Activated CD8-positive, alpha-beta memory T cell treated with anti-CD3 and anti-CD28 coated beads for 36 hours (primary cell): ENCODE data around the gene COL27A1. TPM values are rescaled to one million over a fixed set of nuclear protein-coding genes. Genes with fewer than 3 reads are reported as not detected.

Experiments used
- CTCF ChIA-PET: fragments of 350-600 bp; sonication (Branson Sonifier 250); formaldehyde crosslinking; loops from one replicate; lab custom pipeline; 2021; ENCODE audit warnings: antibody characterized with exemption; lab: Charles Lee
- POLR2A ChIA-PET: fragments of 350-600 bp; sonication (Branson Sonifier 250); formaldehyde crosslinking; loops from one replicate; lab custom pipeline; 2021; ENCODE audit warnings: antibody characterized with exemption; lab: Charles Lee
- total RNA-seq, 2 experiments: library from RNA; stranded (reverse); gene quantifications; one replicate each; pipeline ENCODE4 v1.2.3, GENCODE V29; 2021

Gene COL27A1
- total RNA-seq, 2 experiments from 2014 or later, result 2.9 to 3.2 TPM

- CTCF ChIA-PET, result no interaction called here
- POLR2A ChIA-PET, result no interaction called here
These were observed 58.2 kb downstream of the COL27A1 start for GRCh38 chr9:114213566-114213965.

- POLR2A ChIA-PET, result no interaction called here
- CTCF ChIA-PET, result no interaction called here
These were observed 58.8 kb downstream of the COL27A1 start for GRCh38 chr9:114214181-114214580.

GRCh38 chr9:114214686-114215414, 59.5 kb downstream of the COL27A1 start:
- CTCF ChIA-PET, result no interaction called here

GRCh38 chr9:114216081-114216480, 60.7 kb downstream of the COL27A1 start:
- POLR2A ChIA-PET, result no interaction called here
- CTCF ChIA-PET, result interaction anchor here (1.0 kb wide), 1 partner anchor 61 kb away, joined by 3 read pairs; the partner anchor contains the start of gene COL27A1

More at GRCh38 chr9:114214686-114215414, 59.5 kb downstream of the COL27A1 start:
- POLR2A ChIA-PET, result no interaction called here

- CTCF ChIA-PET, result interaction anchor here (1.0 kb wide), 1 partner anchor 62 kb away, joined by 3 read pairs; the partner anchor contains the start of gene COL27A1
These were observed 61.6 kb downstream of the COL27A1 start for GRCh38 chr9:114216976-114217375.

GRCh38 chr9:114218264-114219120, 63.2 kb downstream of the COL27A1 start:
- ChIA-PET POLR2A (no interaction called here), CTCF (no interaction called here)

More at GRCh38 chr9:114216976-114217375, 61.6 kb downstream of the COL27A1 start:
- POLR2A ChIA-PET, result no interaction called here

GRCh38 chr9:114220061-114220541, 64.8 kb downstream of the COL27A1 start:
- CTCF ChIA-PET, result no interaction called here

GRCh38 chr9:114221706-114222465, 66.5 kb downstream of the COL27A1 start:
- ChIA-PET CTCF (interaction anchor here (0.6 kb wide), 1 partner anchor 965 kb away, joined by 3 read pairs; no protein-coding TSS in a partner anchor), POLR2A (no interaction called here)

More at GRCh38 chr9:114220061-114220541, 64.8 kb downstream of the COL27A1 start:
- POLR2A ChIA-PET, result no interaction called here

- ChIA-PET CTCF (no interaction called here), POLR2A (no interaction called here)
These were observed 68.4 kb downstream of the COL27A1 start for GRCh38 chr9:114223564-114224246.

- ChIA-PET CTCF (interaction anchor here (0.7 kb wide), 1 partner anchor 61 kb away, joined by 3 read pairs; no protein-coding TSS in a partner anchor), POLR2A (no interaction called here)
These were observed 68.9 kb downstream of the COL27A1 start for GRCh38 chr9:114224247-114224610.

GRCh38 chr9:114225561-114226212, 70.3 kb downstream of the COL27A1 start:
- ChIA-PET POLR2A (no interaction called here), CTCF (no interaction called here)

GRCh38 chr9:114226246-114227055, 71.1 kb downstream of the COL27A1 start:
- POLR2A ChIA-PET, result no interaction called here
- CTCF ChIA-PET, result no interaction called here

- CTCF ChIA-PET, result no interaction called here
- POLR2A ChIA-PET, result no interaction called here
These were observed 72.1 kb downstream of the COL27A1 start for GRCh38 chr9:114227288-114228015.

GRCh38 chr9:114228016-114228808, 72.9 kb downstream of the COL27A1 start:
- POLR2A ChIA-PET, result no interaction called here
- CTCF ChIA-PET, result no interaction called here

GRCh38 chr9:114229295-114229694, 74.0 kb downstream of the COL27A1 start:
- CTCF ChIA-PET, result no interaction called here
- POLR2A ChIA-PET, result no interaction called here

- ChIA-PET CTCF (no interaction called here), POLR2A (no interaction called here)
These were observed 74.7 kb downstream of the COL27A1 start for GRCh38 chr9:114230068-114230467.
